ENCODE data around the gene ERC2. TPM values are rescaled to one million over a fixed set of nuclear protein-coding genes. Genes with fewer than 3 reads are reported as not detected.

Gene ERC2
- polyA plus RNA-seq, 3 donors, result not detected

- H3K4me1 ChIP-seq (ENCODE audit: control insufficient read depth in 1 of 2, insufficient read depth in 2 of 2, low read length in 2 of 2), result no peaks in the 10 kb centered on the region
- Mint-ChIP-seq H3K27ac (no peak overlapping the region), H3K36me3 (no peaks in the 10 kb centered on the region), H3K4me1 (no peaks in the 10 kb centered on the region), H3K4me3 (no peak overlapping the region), H3K9me3 (no peaks in the 10 kb centered on the region), H3K27me3 (ENCODE audit: low read depth in 3 of 3) (peaks cover 5 to 11% (median 8%) of the 10 kb centered on the region in 3 donors)
- H3K4me2 ChIP-seq (replicated peaks; ENCODE audit: extremely low read depth, low read length, poor library complexity, severe bottlenecking), result no peak overlapping the region
- H3K9ac ChIP-seq (ENCODE audit: insufficient read depth, low read length, poor library complexity, severe bottlenecking), result no peak overlapping the region
- no peaks in the 10 kb centered on the region for H4K20me1 ChIP-seq (ENCODE audit: insufficient read depth, low read length)
- no peak for DNase-seq
- no peak overlapping the region for H2AFZ ChIP-seq (ENCODE audit: insufficient read depth, low read depth, low read length, poor library complexity, severe bottlenecking)
- TF ChIP-seq CTCF (IDR thresholded peaks at IDR 0.05), result no peak
- H3K27me3 ChIP-seq (ENCODE audit: control insufficient read depth in 2 of 2, insufficient read depth in 2 of 2, low read length in 2 of 2), result no peaks in the 10 kb centered on the region
- intact Hi-C loops (cut with micrococcal nuclease), result no loop called here
- H3K4me3 ChIP-seq (replicated peaks in 1 of 3; ENCODE audit: low read depth in 2 of 3, low read length in 3 of 3), result no peak overlapping the region
- no peaks in the 10 kb centered on the region for H3K79me2 ChIP-seq (ENCODE audit: insufficient read depth, low read length)
- no peaks in the 10 kb centered on the region for H3K36me3 ChIP-seq (replicated peaks in 1 of 2; ENCODE audit: control insufficient read depth in 1 of 2, insufficient read depth in 2 of 2, low read length in 2 of 2)
- no peak overlapping the region for H3K27ac ChIP-seq (ENCODE audit: low read depth in 1 of 2, low read length in 2 of 2)
- no peaks in the 10 kb centered on the region for H3K9me3 ChIP-seq (replicated peaks in 1 of 2; ENCODE audit: control insufficient read depth in 1 of 2, insufficient read depth in 1 of 2, low read length in 2 of 2)
- WGBS (ENCODE audit: insufficient coverage), result 93% methylated on average over 5 of the region's 7 CpGs
Observed at GRCh38 chr3:55648591-55649318, 819.5 kb downstream of the ERC2 start.

- H3K4me3 Mint-ChIP-seq, result no peak overlapping the region
- TF ChIP-seq CTCF (IDR thresholded peaks at IDR 0.05), result no peak
- no peaks in the 10 kb centered on the region for H3K4me1 Mint-ChIP-seq
- H3K27ac Mint-ChIP-seq, result no peak overlapping the region
- no peaks in the 10 kb centered on the region for H3K4me1 ChIP-seq (ENCODE audit: control insufficient read depth in 1 of 2, insufficient read depth in 2 of 2, low read length in 2 of 2)
- H3K27me3 Mint-ChIP-seq (ENCODE audit: low read depth in 3 of 3), result peaks cover 5 to 11% (median 7%) of the 10 kb centered on the region in 3 donors
- WGBS (ENCODE audit: insufficient coverage), result 96% methylated on average over 5 of the region's 10 CpGs
- H2AFZ ChIP-seq (ENCODE audit: insufficient read depth, low read depth, low read length, poor library complexity, severe bottlenecking), result no peak overlapping the region
- H3K27me3 ChIP-seq (ENCODE audit: control insufficient read depth in 2 of 2, insufficient read depth in 2 of 2, low read length in 2 of 2), result no peaks in the 10 kb centered on the region
- DNase-seq, result no peak
- no peaks in the 10 kb centered on the region for H3K36me3 ChIP-seq (replicated peaks in 1 of 2; ENCODE audit: control insufficient read depth in 1 of 2, insufficient read depth in 2 of 2, low read length in 2 of 2)
- H3K27ac ChIP-seq (ENCODE audit: low read depth in 1 of 2, low read length in 2 of 2), result no peak overlapping the region
- H3K79me2 ChIP-seq (ENCODE audit: insufficient read depth, low read length), result no peaks in the 10 kb centered on the region
- intact Hi-C loops (cut with micrococcal nuclease), result no loop called here
- no peaks in the 10 kb centered on the region for H3K9me3 Mint-ChIP-seq
- no peak overlapping the region for H3K4me2 ChIP-seq (replicated peaks; ENCODE audit: extremely low read depth, low read length, poor library complexity, severe bottlenecking)
- no peaks in the 10 kb centered on the region for H4K20me1 ChIP-seq (ENCODE audit: insufficient read depth, low read length)
- no peak overlapping the region for H3K4me3 ChIP-seq (replicated peaks in 1 of 3; ENCODE audit: low read depth in 2 of 3, low read length in 3 of 3)
- H3K9me3 ChIP-seq (replicated peaks in 1 of 2; ENCODE audit: control insufficient read depth in 1 of 2, insufficient read depth in 1 of 2, low read length in 2 of 2), result no peaks in the 10 kb centered on the region
- H3K36me3 Mint-ChIP-seq, result no peaks in the 10 kb centered on the region
- H3K9ac ChIP-seq (ENCODE audit: insufficient read depth, low read length, poor library complexity, severe bottlenecking), result no peak overlapping the region
Observed at GRCh38 chr3:55647670-55648069, 820.6 kb downstream of the ERC2 start.

Measured in CD14-positive monocyte (primary cell).